Sigmoid colon (tissue), 7 donors: ENCODE measurements around the gene LEMD3. TPM values are rescaled to one million over a fixed set of nuclear protein-coding genes. Genes with fewer than 3 reads are reported as not detected.

Experiments used
- DNase-seq: peaks from one replicate; pipeline ENCODE4 v3.0.0-alpha.2; 2019
- H3K27ac ChIP-seq, 4 donors: fragments of 200-600 bp; sonication (generic); one replicate each; pipeline ENCODE4 v1.5.1; 2016 to 2019; ENCODE audit warnings: mild to moderate bottlenecking in 1 of 4
- H3K27me3 ChIP-seq, 3 donors: fragments of 200-600 bp; sonication (generic); one replicate each; pipeline ENCODE4 v1.5.1; 2019; ENCODE audit warnings: mild to moderate bottlenecking in 1 of 3
- H3K36me3 ChIP-seq, 4 donors: fragments of 200-600 bp; sonication (generic); one replicate each; pipeline ENCODE4 v1.5.1; 2016 to 2019
- H3K4me1 ChIP-seq, 4 donors: fragments of 200-600 bp; sonication (generic); one replicate each; pipeline ENCODE4 v1.5.1; 2017 to 2019
- H3K4me3 ChIP-seq, 4 donors: fragments of 200-600 bp; sonication (generic); one replicate each; pipeline ENCODE4 v1.5.1; 2017 to 2019; ENCODE audit warnings: mild to moderate bottlenecking in 2 of 4, moderate library complexity in 1 of 4
- H3K9me3 ChIP-seq, 4 donors: fragments of 200-600 bp in 3 of 4; sonication (generic) in 3 of 4; one replicate each; pipeline versions ENCODE4 v1.5.1 to v1.6.1; 2013 to 2019
- CTCF ChIP-seq, 4 experiments: fragments of 450-650 bp in 3 of 4; fragments of 200-600 bp in 1 of 4; IDR thresholded peaks; one replicate each; pipeline ENCODE4 v1.5.1; 2016 to 2019; ENCODE audit warnings: antibody characterized with exemption in 4 of 4, mild to moderate bottlenecking in 3 of 4, moderate library complexity in 2 of 4
- EP300 ChIP-seq, 4 donors: sonication (generic); formaldehyde crosslinking; IDR thresholded peaks; one replicate each; pipeline ENCODE4 v1.6.1; 2017; ENCODE audit warnings: antibody characterized with exemption in 4 of 4
- POLR2A ChIP-seq, 2 donors: fragments of 450-650 bp; IDR thresholded peaks; one replicate each; pipeline ENCODE4 v1.6.1; 2016; ENCODE audit warnings: antibody characterized with exemption in 2 of 2, mild to moderate bottlenecking in 2 of 2, moderate library complexity in 2 of 2
- POLR2AphosphoS5 ChIP-seq, 4 donors: sonication (generic); formaldehyde crosslinking; IDR thresholded peaks; one replicate each; pipeline ENCODE4 v1.6.1; 2017; ENCODE audit warnings: antibody characterized with exemption in 4 of 4
- WGBS, 2 donors: extraction: QIAGEN DNeasy Blood & Tissue Kit; methylation state at CpG; one replicate each; pipeline ENCODE4 v1.1.7; 2013; 5-methylcytosine and 5-hydroxymethylcytosine counted together
- intact Hi-C: fragments of 100-400 bp; cut with DNase I; formaldehyde crosslinking; loops from one replicate; pipeline ENCODE4 v1.15.1; 2023
- polyA plus RNA-seq, 3 donors: library from polyadenylated mRNA; stranded (reverse); fragments of 200-250 nt; gene quantifications; one replicate each; pipeline ENCODE4 v1.2.3, GENCODE V29; 2013
- total RNA-seq, 4 donors: library from RNA; depleted of rRNA; stranded (reverse); fragments of >200 nt; gene quantifications; one replicate each; pipeline ENCODE4 v1.1.0, GENCODE V29; 2016
- donor health status: healthy with polysubstance abuse.
- donor health status: Bipolar disorder and iron deficiency.
- donor health status: healthy.

LEMD3 gene
- total and polyA plus RNA-seq, 7 donors = 3.6 to 32.7 (median 17.7) TPM

- no peak for TF ChIP-seq CTCF (IDR thresholded peaks at IDR 0.05)
- TF ChIP-seq EP300 (IDR thresholded peaks at IDR 0.05) = no peak
- no peak for TF ChIP-seq POLR2A (IDR thresholded peaks at IDR 0.05)
- TF ChIP-seq POLR2AphosphoS5 (IDR thresholded peaks at IDR 0.05) = no peak
- Histone ChIP-seq H3K9me3 (no peaks in the 10 kb centered on the region), H3K27me3 (peaks cover 8 to 42% (median 29%) of the 10 kb centered on the region in 3 donors), H3K27ac (no peak overlapping the region), H3K36me3 (no peaks in the 10 kb centered on the region), H3K4me1 (peaks cover 0 to 9% (median 9%) of the 10 kb centered on the region in 4 donors), H3K4me3 (no peak overlapping the region)
- 30% methylated on average over 1 of the region's 1 CpG for WGBS, 2 donors
- intact Hi-C loops = no loop called here
- no peak for DNase-seq
Measured at GRCh38 chr12:65125247-65125646, 44.1 kb upstream of the LEMD3 start.

GRCh38 chr12:65125975-65126374, 43.4 kb upstream of the LEMD3 start:
- no peak for DNase-seq
- intact Hi-C loops = no loop called here
- H3K4me3 ChIP-seq = no peak overlapping the region
- H3K27ac ChIP-seq = no peak overlapping the region
- TF ChIP-seq CTCF (IDR thresholded peaks at IDR 0.05) (no peak), POLR2A (IDR thresholded peaks at IDR 0.05) (no peak), POLR2AphosphoS5 (IDR thresholded peaks at IDR 0.05) (no peak), EP300 (IDR thresholded peaks at IDR 0.05) (no peak)
- no peaks in the 10 kb centered on the region for H3K36me3 ChIP-seq
- H3K4me1 ChIP-seq = peaks cover 0 to 6% (median 6%) of the 10 kb centered on the region in 4 donors
- peaks cover 6 to 34% (median 22%) of the 10 kb centered on the region in 3 donors for H3K27me3 ChIP-seq
- no peaks in the 10 kb centered on the region for H3K9me3 ChIP-seq
- WGBS, 2 donors = 68 to 81% methylated on average over 2 of the region's 2 CpGs

GRCh38 chr12:65126482-65126881, 42.9 kb upstream of the LEMD3 start:
- Histone ChIP-seq H3K36me3 (no peaks in the 10 kb centered on the region), H3K27me3 (peaks cover 1 to 29% (median 17%) of the 10 kb centered on the region in 3 donors), H3K4me1 (peaks cover 0 to 1% (median 1%) of the 10 kb centered on the region in 4 donors), H3K9me3 (no peaks in the 10 kb centered on the region), H3K4me3 (no peak overlapping the region), H3K27ac (no peak overlapping the region)
- WGBS, 2 donors = 82 to 86% methylated on average over 5 of the region's 5 CpGs
- intact Hi-C loops = no loop called here
- TF ChIP-seq POLR2AphosphoS5 (IDR thresholded peaks at IDR 0.05) (no peak), EP300 (IDR thresholded peaks at IDR 0.05) (no peak), POLR2A (IDR thresholded peaks at IDR 0.05) (no peak), CTCF (IDR thresholded peaks at IDR 0.05) (no peak)
- DNase-seq = no peak

- H3K9me3 ChIP-seq = peaks cover 0 to 4% (median 0%) of the 10 kb centered on the region in 4 donors
- intact Hi-C loops = no loop called here
- no peaks in the 10 kb centered on the region for H3K36me3 ChIP-seq
Measured at GRCh38 chr12:65133879-65134278, 35.5 kb upstream of the LEMD3 start.

More at GRCh38 chr12:65133879-65134278, 35.5 kb upstream of the LEMD3 start:
- Histone ChIP-seq H3K4me1 (no peaks in the 10 kb centered on the region), H3K27me3 (no peaks in the 10 kb centered on the region), H3K27ac (no peak overlapping the region), H3K4me3 (no peak overlapping the region)
- no peak for DNase-seq
- TF ChIP-seq POLR2AphosphoS5 (IDR thresholded peaks at IDR 0.05) = no peak
- TF ChIP-seq POLR2A (IDR thresholded peaks at IDR 0.05) = no peak
- TF ChIP-seq CTCF (IDR thresholded peaks at IDR 0.05) = no peak
- no peak for TF ChIP-seq EP300 (IDR thresholded peaks at IDR 0.05)
